Spleen (tissue), 7 donors: ENCODE measurements around the gene A3GALT2.

Source experiments
- POLR2A ChIP-seq, 3 donors: fragments of 450-650 bp; IDR thresholded peaks; one replicate each; pipeline ENCODE4 v1.5.1; 2017; ENCODE audit warnings: antibody characterized with exemption in 3 of 3, mild to moderate bottlenecking in 1 of 3
- TF ChIP-seq, protein P1 (sequence below), 11 experiments: fragments of 200-600 bp in 7 of 11; fragments of 450-650 bp in 4 of 11; sonication (generic) in 4 of 11; IDR thresholded peaks in 8 of 11; conservative IDR thresholded peaks in 3 of 11; 1 replicate in 7 of 11; 2 replicates in 4 of 11; pipeline versions ENCODE4 v1.4.0 to v1.8.0; 2016 to 2021; ENCODE audit warnings: antibody characterized with exemption in 11 of 11, inconsistent platforms in 4 of 11, mild to moderate bottlenecking in 1 of 11
- donor health status: DM: no; HTN: no; CAD: no; lungs with moderate emphysema.
- donor health status: DM: no; HTN: no; CAD: no.
- donor health status: DM: no; HTN: no; CAD: no.

DNA sequence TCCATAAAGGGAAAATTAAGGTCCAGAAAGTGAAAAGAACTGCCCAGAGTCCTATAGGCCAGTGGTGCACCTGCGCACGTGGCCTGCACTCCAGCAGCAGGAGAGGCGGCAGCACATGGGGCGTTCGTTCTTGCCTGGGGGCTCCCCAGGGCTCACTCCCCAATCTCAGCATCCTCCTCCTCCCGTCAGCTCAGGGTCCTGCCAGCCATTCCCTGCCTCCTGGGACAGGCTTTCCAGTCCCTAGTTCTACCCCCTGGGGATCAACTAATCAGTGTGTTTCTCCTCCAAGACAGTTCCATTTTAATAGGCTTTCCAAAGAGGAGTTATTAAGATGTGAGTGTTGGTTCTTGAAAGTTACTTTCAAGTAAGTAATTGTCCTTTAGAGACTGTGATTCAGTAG lies 1.2 kb upstream of the A3GALT2 start:
- TF ChIP-seq, protein P1, sequence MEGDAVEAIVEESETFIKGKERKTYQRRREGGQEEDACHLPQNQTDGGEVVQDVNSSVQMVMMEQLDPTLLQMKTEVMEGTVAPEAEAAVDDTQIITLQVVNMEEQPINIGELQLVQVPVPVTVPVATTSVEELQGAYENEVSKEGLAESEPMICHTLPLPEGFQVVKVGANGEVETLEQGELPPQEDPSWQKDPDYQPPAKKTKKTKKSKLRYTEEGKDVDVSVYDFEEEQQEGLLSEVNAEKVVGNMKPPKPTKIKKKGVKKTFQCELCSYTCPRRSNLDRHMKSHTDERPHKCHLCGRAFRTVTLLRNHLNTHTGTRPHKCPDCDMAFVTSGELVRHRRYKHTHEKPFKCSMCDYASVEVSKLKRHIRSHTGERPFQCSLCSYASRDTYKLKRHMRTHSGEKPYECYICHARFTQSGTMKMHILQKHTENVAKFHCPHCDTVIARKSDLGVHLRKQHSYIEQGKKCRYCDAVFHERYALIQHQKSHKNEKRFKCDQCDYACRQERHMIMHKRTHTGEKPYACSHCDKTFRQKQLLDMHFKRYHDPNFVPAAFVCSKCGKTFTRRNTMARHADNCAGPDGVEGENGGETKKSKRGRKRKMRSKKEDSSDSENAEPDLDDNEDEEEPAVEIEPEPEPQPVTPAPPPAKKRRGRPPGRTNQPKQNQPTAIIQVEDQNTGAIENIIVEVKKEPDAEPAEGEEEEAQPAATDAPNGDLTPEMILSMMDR (IDR thresholded peaks at IDR 0.05 in 8 of 11, conservative IDR thresholded peaks at IDR 0.05 in 3 of 11), result no peak
- TF ChIP-seq POLR2A (IDR thresholded peaks at IDR 0.05), result no peak
